Right forelimb (tissue), 1 donor: ENCODE results near the gene NPTN.

Experiments used
- DNase-seq: peaks from one replicate; pipeline ENCODE4 v3.0.0-alpha.2; 2018

NPTN gene

DNA sequence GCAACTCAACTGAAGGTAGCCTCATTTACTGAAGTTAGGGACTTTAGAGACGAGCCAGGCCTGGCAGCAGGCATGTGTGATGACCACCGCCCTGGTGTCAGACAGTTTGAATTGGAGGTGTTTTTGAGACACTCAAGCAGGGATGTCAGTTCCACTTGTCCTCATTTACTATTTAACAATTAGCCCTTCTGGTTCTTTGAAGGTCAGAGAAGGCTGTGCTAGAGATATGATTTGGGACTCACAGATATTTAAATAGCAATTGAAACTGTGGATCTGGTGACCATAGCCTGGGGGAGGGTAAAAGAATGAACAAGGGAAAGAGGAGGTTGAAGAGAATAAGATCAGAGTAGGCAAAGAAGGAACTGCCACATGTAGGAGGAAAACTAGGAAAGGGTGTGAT, 115.6 kb downstream of the NPTN start:
- no peak for DNase-seq

GRCh38 chr15:73515527-73515926, 117.7 kb downstream of the NPTN start:
- no peak for DNase-seq
